ENCODE results near the gene PHLDB3. TPM values are rescaled to one million over a fixed set of nuclear protein-coding genes. Genes with fewer than 3 reads are reported as not detected.

PHLDB3 gene
- total RNA-seq, 2 experiments from 2014 or later, result 6.0 to 20.6 TPM

- H2AFZ ChIP-seq (ENCODE audit: low read length), result peak within 1 kb of the TSS; percentile 27; the same call in 1 of the 2 replicates
- H4K20me1 ChIP-seq (ENCODE audit: insufficient read depth, low read length), result no peaks in the 10 kb centered on the region
- peak within 1 kb of the TSS; percentile 62 for H3K4me3 ChIP-seq (ENCODE audit: low read depth, low read length, poor library complexity, severe bottlenecking)
- H3K9me2 ChIP-seq (ENCODE audit: insufficient read depth, low read length), result no peaks in the 10 kb centered on the region
- intact Hi-C loops (cut with micrococcal nuclease; ENCODE audit: unreplicated experiment), result no loop called here
- no peaks in the 10 kb centered on the region for H3K79me2 ChIP-seq (ENCODE audit: insufficient read depth, low read depth, low read length)
- H3K4me1 ChIP-seq (ENCODE audit: insufficient read depth, low read length, poor library complexity, severe bottlenecking), result peaks cover 18% of the 10 kb centered on the region
- no peaks in the 10 kb centered on the region for H3K36me3 ChIP-seq (ENCODE audit: insufficient read depth, low read length)
- ChIA-PET CTCF (ENCODE audit: unreplicated experiment) (no interaction called here), POLR2A (interaction anchor here (0.7 kb wide), 1 partner anchor 158 kb away, joined by 4 read pairs; no protein-coding TSS in a partner anchor)
- DNase-seq (ENCODE audit: low spot score), result peak; percentile 42
- H3K4me2 ChIP-seq (ENCODE audit: low read length), result peak within 1 kb of the TSS; percentile 86
- H3K9me3 ChIP-seq (ENCODE audit: low read length), result no peaks in the 10 kb centered on the region
- TF ChIP-seq CTCF (conservative IDR thresholded peaks at IDR 0.05; ENCODE audit: low read length), result no peak
- no peak for TF ChIP-seq EZH2phosphoT487 (IDR thresholded peaks at IDR 0.05; ENCODE audit: borderline replicate concordance, low read depth, low read length)
- no TSS peak for BruUV-seq (replicated peaks)
- H3K27ac ChIP-seq (ENCODE audit: low read depth, low read length, poor library complexity, severe bottlenecking), result no peak within 1 kb of the TSS
Observed at GRCh38 chr19:43526884-43527859, 22.6 kb upstream of the PHLDB3 start, which contains the start of gene ETHE1. ETHE1 (minus strand) TSS chr19:43527201; CDS start chr19:43527177, 24 bp downstream.

- Histone ChIP-seq H4K20me1 (ENCODE audit: insufficient read depth, low read length) (no peaks in the 10 kb centered on the region), H3K36me3 (ENCODE audit: insufficient read depth, low read length) (no peaks in the 10 kb centered on the region), H3K4me2 (ENCODE audit: low read length) (peak overlapping the region; percentile 86), H3K4me1 (ENCODE audit: insufficient read depth, low read length, poor library complexity, severe bottlenecking) (peaks cover 18% of the 10 kb centered on the region), H3K9me3 (ENCODE audit: low read length) (no peaks in the 10 kb centered on the region), H3K79me2 (ENCODE audit: insufficient read depth, low read depth, low read length) (no peaks in the 10 kb centered on the region), H3K27ac (ENCODE audit: low read depth, low read length, poor library complexity, severe bottlenecking) (no peak overlapping the region), H3K4me3 (ENCODE audit: low read depth, low read length, poor library complexity, severe bottlenecking) (no peak overlapping the region), H2AFZ (ENCODE audit: low read length) (no peak overlapping the region; the same call in 1 of the 2 replicates), H3K9me2 (ENCODE audit: insufficient read depth, low read length) (no peaks in the 10 kb centered on the region)
- intact Hi-C loops (cut with micrococcal nuclease; ENCODE audit: unreplicated experiment), result no loop called here
- ChIA-PET CTCF (ENCODE audit: unreplicated experiment) (no interaction called here), POLR2A (no interaction called here)
- no TSS peak for BruUV-seq (replicated peaks)
- no peak for DNase-seq (ENCODE audit: low spot score)
- TF ChIP-seq EZH2phosphoT487 (IDR thresholded peaks at IDR 0.05; ENCODE audit: borderline replicate concordance, low read depth, low read length) (no peak), CTCF (conservative IDR thresholded peaks at IDR 0.05; ENCODE audit: low read length) (no peak)
Observed at GRCh38 chr19:43525836-43526771, 21.6 kb upstream of the PHLDB3 start.

All from OCI-LY7 (cell line).